HAP-1 (cell line): ENCODE data around the gene TBPL1.

Source experiments
- DNase-seq, 2 experiments: peaks; one replicate each; pipeline ENCODE4 v3.0.0-alpha.2; 2016 to 2020; ENCODE audit warnings: low spot score in 2 of 2
- H3K27me3 ChIP-seq: fragments of 250-450 bp; sonication (Bioruptor Pico); 2 replicates; pipeline ENCODE4 v1.5.1; 2020; ENCODE audit warnings: low read depth, mild to moderate bottlenecking, moderate library complexity
- H3K36me3 ChIP-seq: fragments of 250-450 bp; sonication (Bioruptor Pico); replicated peaks from 2 replicates; pipeline ENCODE4 v1.5.1; 2020; ENCODE audit warnings: mild to moderate bottlenecking
- H3K4me1 ChIP-seq: fragments of 250-450 bp; sonication (Bioruptor Pico); 2 replicates; pipeline ENCODE4 v1.5.1; 2020; ENCODE audit warnings: mild to moderate bottlenecking
- H3K4me3 ChIP-seq: fragments of 250-450 bp; sonication (Bioruptor Pico); 2 replicates; pipeline ENCODE4 v1.5.1; 2020; ENCODE audit warnings: mild to moderate bottlenecking, moderate library complexity
- H3K9me3 ChIP-seq: fragments of 250-450 bp; sonication (Bioruptor Pico); 2 replicates; pipeline ENCODE4 v1.5.1; 2020; ENCODE audit warnings: mild to moderate bottlenecking, moderate library complexity
- in situ Hi-C: fragments of 300-500 bp; cut with MboI; formaldehyde crosslinking; loops from 3 replicates; pipeline ENCODE4 v1.14.3; 2020; ENCODE audit warnings: low sequenced_read_pairs, inconsistent platforms, mixed read lengths

The TBPL1 gene

GRCh38 chr6:134014588-134015137 lies 61.6 kb downstream of the TBPL1 start:
- no peaks in the 10 kb centered on the region for H3K9me3 ChIP-seq
- H3K27me3 ChIP-seq = peaks cover 29% of the 10 kb centered on the region
- no peak for DNase-seq
- H3K4me3 ChIP-seq = no peak overlapping the region
- no peaks in the 10 kb centered on the region for H3K4me1 ChIP-seq
- no peaks in the 10 kb centered on the region for H3K36me3 ChIP-seq
- in situ Hi-C loops = no loop called here

DNA sequence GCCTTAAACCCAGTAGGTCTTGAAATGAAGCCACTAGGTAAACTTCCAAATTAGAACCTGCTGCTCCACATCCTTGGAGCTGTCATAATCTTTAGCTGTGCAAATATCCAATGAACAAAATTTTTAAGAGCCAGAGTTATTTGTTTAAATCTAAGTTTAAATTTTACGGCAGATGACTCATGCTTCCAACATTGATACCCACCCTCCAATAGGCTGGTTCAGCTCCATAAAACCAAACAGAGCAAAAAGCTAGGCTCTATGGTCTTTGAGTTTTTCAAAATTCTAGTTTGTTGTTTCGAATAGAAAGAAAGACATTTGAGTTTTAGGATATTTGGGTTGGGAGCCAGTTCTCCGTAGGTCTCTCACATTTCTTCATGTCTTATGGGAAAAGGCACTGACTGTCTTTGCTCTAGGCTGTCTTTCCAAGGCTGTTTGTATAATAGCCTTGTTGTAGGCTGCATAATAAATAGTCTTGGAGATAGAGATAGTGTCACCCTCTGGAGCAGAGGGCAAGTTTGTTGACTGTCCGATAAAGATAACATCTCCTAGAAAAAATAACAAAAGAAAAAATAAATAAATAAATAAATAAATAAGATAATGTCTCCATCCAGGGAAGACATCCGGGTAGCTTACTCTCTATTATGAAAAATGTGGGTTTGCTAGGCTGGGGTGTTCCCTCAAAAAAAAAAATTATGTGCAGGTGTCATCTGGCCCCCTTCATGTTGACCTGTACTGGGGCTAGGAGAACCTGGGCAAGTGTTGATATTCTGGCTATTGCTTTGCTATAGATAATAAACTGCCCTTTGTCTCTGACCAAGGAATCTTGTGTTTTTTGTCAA lies 62.9 kb downstream of the TBPL1 start:
- in situ Hi-C loops = no loop called here
- H3K27me3 ChIP-seq = peaks cover 25% of the 10 kb centered on the region
- no peak for DNase-seq
- H3K4me3 ChIP-seq = no peak overlapping the region
- H3K9me3 ChIP-seq = no peaks in the 10 kb centered on the region
- peaks cover 4% of the 10 kb centered on the region for H3K4me1 ChIP-seq
- no peaks in the 10 kb centered on the region for H3K36me3 ChIP-seq

GRCh38 chr6:134016558-134016814 lies 63.5 kb downstream of the TBPL1 start:
- Histone ChIP-seq H3K4me3 (no peak overlapping the region), H3K9me3 (no peaks in the 10 kb centered on the region), H3K4me1 (peaks cover 4% of the 10 kb centered on the region), H3K36me3 (no peaks in the 10 kb centered on the region), H3K27me3 (peaks cover 25% of the 10 kb centered on the region)
- no peak for DNase-seq
- in situ Hi-C loops = no loop called here

DNA sequence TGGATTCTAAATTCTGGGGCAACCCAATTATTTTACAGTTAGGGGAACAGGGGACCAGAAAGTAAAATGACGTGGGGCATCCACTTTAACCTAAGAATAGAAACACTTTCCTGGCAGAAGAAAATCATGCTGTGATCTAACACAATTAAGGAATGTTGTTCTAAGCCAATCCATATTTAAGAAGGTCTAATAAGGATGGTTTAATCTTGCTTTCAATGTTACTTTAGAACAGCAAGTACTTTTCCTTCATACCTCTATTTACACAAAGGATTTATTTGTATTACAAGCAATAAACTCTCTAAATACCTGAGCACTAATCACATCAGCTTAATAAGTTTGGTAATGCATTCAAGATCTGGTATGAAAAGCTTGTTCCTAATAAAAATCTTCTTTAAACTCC lies 67.0 kb downstream of the TBPL1 start:
- H3K4me3 ChIP-seq = no peak overlapping the region
- H3K27me3 ChIP-seq = peaks cover 5% of the 10 kb centered on the region; the same call in 1 of the 2 replicates
- no peaks in the 10 kb centered on the region for H3K36me3 ChIP-seq
- in situ Hi-C loops = no loop called here
- H3K4me1 ChIP-seq = peaks cover 4% of the 10 kb centered on the region
- DNase-seq = peak in 1 of 2 experiments; percentile 21
- H3K9me3 ChIP-seq = no peaks in the 10 kb centered on the region

GRCh38 chr6:134020543-134020942 lies 67.5 kb downstream of the TBPL1 start:
- DNase-seq = no peak
- Histone ChIP-seq H3K27me3 (peaks cover 1% of the 10 kb centered on the region; the same call in 1 of the 2 replicates), H3K36me3 (no peaks in the 10 kb centered on the region), H3K4me3 (no peak overlapping the region), H3K9me3 (no peaks in the 10 kb centered on the region), H3K4me1 (peaks cover 4% of the 10 kb centered on the region)
- in situ Hi-C loops = no loop called here

GRCh38 chr6:134020968-134021367 lies 67.9 kb downstream of the TBPL1 start:
- Histone ChIP-seq H3K9me3 (no peaks in the 10 kb centered on the region), H3K27me3 (no peaks in the 10 kb centered on the region), H3K4me3 (no peak overlapping the region), H3K4me1 (peaks cover 4% of the 10 kb centered on the region), H3K36me3 (no peaks in the 10 kb centered on the region)
- in situ Hi-C loops = no loop called here
- no peak for DNase-seq

GRCh38 chr6:134021396-134022122 lies 68.5 kb downstream of the TBPL1 start:
- Histone ChIP-seq H3K9me3 (no peaks in the 10 kb centered on the region), H3K36me3 (no peaks in the 10 kb centered on the region), H3K4me3 (no peak overlapping the region), H3K4me1 (peaks cover 4% of the 10 kb centered on the region), H3K27me3 (0 out of 2 replicates have a peak, but pooled peaks cover 5% of the 10 kb centered on the region)
- in situ Hi-C loops = no loop called here
- DNase-seq = no peak

- Histone ChIP-seq H3K9me3 (no peaks in the 10 kb centered on the region), H3K4me1 (peaks cover 4% of the 10 kb centered on the region), H3K36me3 (no peaks in the 10 kb centered on the region), H3K27me3 (0 out of 2 replicates have a peak, but pooled peaks cover 5% of the 10 kb centered on the region), H3K4me3 (no peak overlapping the region)
- in situ Hi-C loops = no loop called here
- DNase-seq = no peak
These were observed 69.6 kb downstream of the TBPL1 start for GRCh38 chr6:134022650-134023049.

GRCh38 chr6:134026597-134026996 lies 73.6 kb downstream of the TBPL1 start:
- H3K9me3 ChIP-seq = no peaks in the 10 kb centered on the region
- no peak for DNase-seq
- in situ Hi-C loops = no loop called here
- no peak overlapping the region for H3K4me3 ChIP-seq
- no peaks in the 10 kb centered on the region for H3K36me3 ChIP-seq
- H3K27me3 ChIP-seq = 0 out of 2 replicates have a peak, but pooled peaks cover 5% of the 10 kb centered on the region
- no peaks in the 10 kb centered on the region for H3K4me1 ChIP-seq

DNA sequence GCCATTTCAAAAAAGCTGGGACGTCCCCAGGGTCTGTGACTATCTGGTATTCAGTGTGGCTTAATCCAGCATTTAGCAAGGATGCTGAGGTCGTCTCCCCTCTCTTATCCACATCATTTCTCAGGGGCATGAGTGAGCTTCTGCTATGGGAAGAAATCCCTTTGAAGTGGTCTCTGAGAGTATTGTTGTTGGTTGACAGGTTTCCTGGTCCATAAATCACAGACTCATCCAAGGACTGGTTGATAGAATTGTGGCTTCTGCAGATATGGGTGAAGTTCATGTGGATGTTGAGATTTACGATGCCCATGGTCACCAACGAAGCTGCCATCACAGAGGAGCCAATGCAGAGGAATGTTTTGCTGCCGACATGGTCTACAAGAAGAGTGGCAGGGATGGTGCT lies 75.4 kb downstream of the TBPL1 start:
- Histone ChIP-seq H3K9me3 (no peaks in the 10 kb centered on the region), H3K4me3 (no peak overlapping the region), H3K4me1 (no peaks in the 10 kb centered on the region), H3K27me3 (0 out of 2 replicates have a peak, but pooled peaks cover 5% of the 10 kb centered on the region), H3K36me3 (no peaks in the 10 kb centered on the region)
- DNase-seq = no peak
- in situ Hi-C loops = no loop called here

DNA sequence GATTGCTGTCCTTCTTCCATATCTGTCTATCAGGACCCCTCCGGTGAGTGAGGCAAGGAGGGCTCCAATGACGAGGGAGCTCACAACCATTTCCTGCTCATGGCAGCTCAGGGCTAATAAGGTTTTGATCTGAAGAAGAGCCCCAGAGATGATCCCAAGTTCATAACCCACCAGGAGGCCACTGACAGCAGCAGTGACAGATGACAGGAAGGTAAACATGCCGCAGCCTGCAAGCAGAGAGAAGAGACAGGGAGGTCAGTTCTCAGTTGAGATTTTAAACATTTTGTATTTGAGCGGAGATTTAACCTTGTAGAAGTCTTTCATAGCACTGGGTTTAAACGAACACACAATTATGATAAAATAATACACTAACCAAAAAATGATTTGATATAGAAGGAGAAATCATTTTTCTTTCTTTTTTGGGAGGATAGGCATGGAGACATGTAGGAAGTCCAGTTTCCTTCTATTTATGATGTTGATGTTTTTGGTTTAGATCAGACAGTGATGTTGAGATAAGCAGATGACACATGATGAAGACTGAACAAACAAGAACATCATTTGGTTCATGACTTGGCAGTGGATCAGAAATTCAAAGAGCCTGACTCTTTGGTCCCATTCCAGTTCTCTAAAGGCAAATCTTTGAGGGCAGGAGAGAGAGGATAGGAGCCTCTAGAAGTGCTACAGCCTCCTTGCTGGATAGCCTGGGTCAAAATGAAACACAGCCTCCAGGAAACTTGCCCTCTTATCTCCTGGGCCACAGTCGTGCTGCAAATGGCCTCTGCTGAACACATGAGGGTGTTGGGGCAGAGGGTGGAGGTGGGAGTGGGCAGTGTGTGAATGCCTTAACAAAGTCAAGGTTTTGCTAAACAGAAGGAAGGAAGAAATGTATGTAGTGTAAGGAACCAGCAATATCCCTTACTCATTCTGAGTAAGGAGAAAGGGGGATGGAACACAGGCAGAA lies 76.8 kb downstream of the TBPL1 start:
- Histone ChIP-seq H3K36me3 (no peaks in the 10 kb centered on the region), H3K9me3 (no peaks in the 10 kb centered on the region), H3K4me1 (no peaks in the 10 kb centered on the region), H3K27me3 (0 out of 2 replicates have a peak, but pooled peaks cover 5% of the 10 kb centered on the region), H3K4me3 (no peak overlapping the region)
- no peak for DNase-seq
- in situ Hi-C loops = no loop called here

GRCh38 chr6:134031696-134032255 lies 78.8 kb downstream of the TBPL1 start:
- no peaks in the 10 kb centered on the region for H3K9me3 ChIP-seq
- DNase-seq = no peak
- no peaks in the 10 kb centered on the region for H3K27me3 ChIP-seq
- no peak overlapping the region for H3K4me3 ChIP-seq
- H3K4me1 ChIP-seq = peaks cover 3% of the 10 kb centered on the region; the same call in 1 of the 2 replicates
- in situ Hi-C loops = no loop called here
- H3K36me3 ChIP-seq = no peaks in the 10 kb centered on the region

- in situ Hi-C loops = no loop called here
These were observed 81.5 kb downstream of the TBPL1 start for GRCh38 chr6:134034478-134034877.

More at GRCh38 chr6:134034478-134034877, 81.5 kb downstream of the TBPL1 start:
- no peaks in the 10 kb centered on the region for H3K27me3 ChIP-seq
- H3K36me3 ChIP-seq = no peaks in the 10 kb centered on the region
- no peaks in the 10 kb centered on the region for H3K9me3 ChIP-seq
- DNase-seq = no peak
- peaks cover 4% of the 10 kb centered on the region; the same call in 1 of the 2 replicates for H3K4me1 ChIP-seq
- H3K4me3 ChIP-seq = no peak overlapping the region
